HPDE6-E6E7 (cell line): ENCODE data around the gene FAM9B.
"Not testable (repeated sequence)": the region's sequence is repeated elsewhere in the genome, so short reads cannot be mapped to it uniquely, and the experiment has no call there.

Source experiments
- DNase-seq: peaks from one replicate; pipeline ENCODE4 v3.0.0; 2011; ENCODE audit warnings: missing footprints; ENCODE audit errors: extremely low spot score

FAM9B gene

GRCh38 chrX:9033989-9034388, at the start of gene FAM9B:
Gene FAM9B (minus strand): TSS chrX:9034127. CDS start chrX:9032986, 1,141 bp downstream.
- DNase-seq: no peak

GRCh38 chrX:9081271-9081670, 47.3 kb upstream of the FAM9B start:
- no peak for DNase-seq

- no peak for DNase-seq
Observed at GRCh38 chrX:9074326-9074725, 40.4 kb upstream of the FAM9B start.

DNA sequence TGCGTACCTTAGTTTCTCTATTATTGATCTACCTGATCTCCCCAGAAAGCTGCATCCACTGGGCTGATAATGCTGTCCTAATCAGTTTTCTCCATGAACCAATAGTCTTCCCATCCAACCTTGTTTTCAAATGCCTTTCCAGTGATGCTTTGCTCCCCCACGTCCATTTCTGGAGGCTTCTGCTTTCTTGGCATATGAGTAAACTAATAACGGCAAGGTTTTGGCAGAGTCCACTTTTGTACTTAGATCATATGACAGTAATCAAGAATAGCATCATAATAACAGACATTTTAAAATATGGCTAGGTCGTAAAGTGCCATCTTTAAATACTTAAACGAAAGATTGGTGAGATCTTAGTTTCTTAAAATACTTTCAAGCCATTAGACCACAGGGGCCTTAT, 38.4 kb upstream of the FAM9B start:
- DNase-seq: no peak

DNA sequence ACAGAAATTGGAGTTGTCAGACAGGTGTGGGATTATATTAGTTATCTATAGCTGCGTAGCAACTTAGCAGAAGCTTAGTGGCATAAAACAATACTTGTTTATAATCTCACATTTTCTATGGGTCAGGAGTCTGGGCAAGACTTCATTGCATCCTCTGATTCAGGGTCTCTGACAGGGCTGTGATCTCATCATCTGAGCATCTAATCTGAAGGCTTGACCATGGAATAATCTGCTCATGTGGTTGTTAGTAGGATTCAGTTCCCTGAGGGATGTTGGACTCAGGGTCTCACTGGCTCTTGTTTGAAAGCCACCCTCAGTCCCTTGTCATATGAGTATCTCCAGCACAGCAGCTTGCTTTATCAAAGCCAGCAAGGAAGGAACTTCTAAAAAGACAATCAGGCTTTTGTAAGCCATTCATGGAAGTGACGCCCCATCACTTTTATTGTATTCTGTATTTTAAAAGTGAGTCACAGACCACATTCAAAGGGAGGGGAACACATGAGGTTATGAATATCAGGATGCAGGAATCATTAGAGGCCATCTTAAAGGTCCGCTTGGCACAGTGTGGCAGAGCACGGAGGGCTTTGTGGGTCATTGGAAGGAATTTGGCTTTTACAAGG, 37.2 kb upstream of the FAM9B start:
- DNase-seq: no peak

GRCh38 chrX:9069573-9069972, 35.6 kb upstream of the FAM9B start:
- no peak for DNase-seq

DNA sequence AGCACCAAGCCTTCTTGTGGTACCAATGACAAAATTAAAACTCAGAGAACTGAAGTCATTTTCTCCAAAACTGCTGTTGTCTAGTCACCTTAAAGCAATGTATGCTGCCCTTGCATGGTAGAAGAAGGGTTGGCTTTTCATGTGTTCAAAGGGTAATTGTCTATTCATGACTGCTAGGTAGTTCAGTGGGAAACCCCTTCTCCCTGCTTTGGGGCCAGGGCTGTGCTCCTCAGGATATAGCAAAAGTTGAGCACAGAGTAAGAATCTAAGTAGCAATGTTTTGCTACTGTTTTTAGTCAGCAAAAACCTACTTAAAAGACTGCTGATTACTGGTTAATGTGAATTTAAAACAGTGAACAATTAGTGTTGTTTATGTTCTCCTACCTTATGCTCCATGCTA, 30.8 kb upstream of the FAM9B start:
- no peak for DNase-seq

DNA sequence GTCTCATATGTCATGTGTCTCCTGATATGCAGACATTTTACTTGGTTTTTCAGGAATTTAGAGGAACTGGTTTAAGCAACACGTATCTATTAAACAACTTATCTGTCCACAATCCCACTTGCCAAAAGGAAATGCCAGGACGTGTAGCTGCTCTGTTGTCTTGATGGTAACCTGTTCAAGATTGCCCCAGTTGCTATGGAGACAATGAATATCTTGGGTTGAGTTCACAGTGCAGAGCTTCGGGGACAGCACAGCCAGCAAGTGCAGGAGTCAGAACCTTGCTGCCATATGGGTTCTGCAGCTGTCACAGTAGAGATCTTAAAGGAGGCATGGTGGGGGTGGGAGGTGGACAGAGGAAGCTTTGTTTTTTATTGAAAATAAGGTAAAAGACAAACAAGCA, 28.7 kb upstream of the FAM9B start:
- no peak for DNase-seq

DNA sequence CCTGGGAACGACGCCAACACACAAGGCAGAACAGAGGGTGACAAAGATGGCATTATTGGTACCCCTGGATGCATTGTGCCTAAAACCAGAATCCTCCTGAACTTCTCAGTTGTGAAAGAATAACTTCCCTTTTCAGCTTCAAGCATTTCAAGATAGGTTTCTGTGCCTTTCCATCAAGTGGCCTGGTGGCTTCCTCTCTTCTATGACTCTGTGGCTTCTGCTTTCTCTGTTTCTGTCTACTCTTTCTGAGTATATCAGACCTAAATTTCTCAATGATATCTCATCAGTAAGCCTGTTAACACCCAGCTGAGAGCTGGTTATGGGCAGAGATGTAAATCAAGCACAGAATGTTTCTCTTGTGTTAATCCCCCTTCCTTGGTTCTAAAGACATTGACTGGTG, 21.4 kb upstream of the FAM9B start:
- no peak for DNase-seq

- no peak for DNase-seq
Observed at GRCh38 chrX:9052081-9052480, 18.2 kb upstream of the FAM9B start.

GRCh38 chrX:9050331-9050730, 16.4 kb upstream of the FAM9B start:
- no peak for DNase-seq

GRCh38 chrX:9048801-9049200, 14.9 kb upstream of the FAM9B start:
- DNase-seq: no peak

GRCh38 chrX:9038244-9038643, 4.3 kb upstream of the FAM9B start:
- DNase-seq: no peak

- DNase-seq: no peak
Observed at GRCh38 chrX:9037296-9037695, 3.4 kb upstream of the FAM9B start.

- DNase-seq: no peak
Observed at GRCh38 chrX:9033586-9033985, 341 bp downstream of the FAM9B start.

GRCh38 chrX:9033179-9033578, 748 bp downstream of the FAM9B start:
- no peak for DNase-seq

DNA sequence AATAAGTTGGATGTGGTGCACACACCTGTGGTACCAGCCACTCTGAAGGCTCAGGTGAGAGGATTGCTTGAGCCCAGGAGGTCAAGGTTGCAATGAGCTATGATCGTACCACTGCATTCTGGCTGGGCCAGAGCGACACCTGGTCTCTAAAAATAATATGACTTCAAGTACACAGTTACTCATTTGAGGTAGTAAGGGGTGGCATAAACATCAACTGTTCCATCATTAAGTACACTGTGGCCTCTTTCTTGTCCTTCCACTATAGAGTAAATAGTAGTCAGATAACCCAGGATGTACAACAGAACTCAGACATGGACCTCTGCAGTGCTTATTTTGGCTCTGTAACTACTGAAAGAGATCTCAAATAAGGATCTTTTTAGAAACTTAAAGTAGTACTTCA, 10.6 kb downstream of the FAM9B start:
- no peak for DNase-seq

GRCh38 chrX:9019151-9019550, 14.8 kb downstream of the FAM9B start:
- no peak for DNase-seq

DNA sequence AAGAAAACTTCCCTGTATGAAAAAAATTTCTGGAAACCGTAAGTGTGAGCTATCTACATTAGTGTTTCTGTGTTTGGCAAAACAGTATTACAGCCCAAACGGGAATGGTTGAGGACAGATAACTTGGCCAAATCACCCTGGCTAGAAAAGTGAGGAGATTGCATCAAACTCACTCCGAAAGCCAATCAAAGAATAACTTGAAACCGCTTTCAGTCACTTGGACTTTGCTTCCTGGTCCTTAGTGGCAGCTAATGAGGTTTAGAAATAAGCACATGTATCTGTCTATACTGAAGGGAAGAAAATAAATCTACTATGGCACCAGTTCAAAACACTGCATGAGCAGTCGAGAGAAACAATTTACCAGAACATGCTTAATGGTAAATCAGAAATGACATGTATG, 15.6 kb downstream of the FAM9B start:
- DNase-seq: not testable (repeated sequence)

- DNase-seq: no peak
Observed at GRCh38 chrX:9003041-9003440, 30.9 kb downstream of the FAM9B start.

DNA sequence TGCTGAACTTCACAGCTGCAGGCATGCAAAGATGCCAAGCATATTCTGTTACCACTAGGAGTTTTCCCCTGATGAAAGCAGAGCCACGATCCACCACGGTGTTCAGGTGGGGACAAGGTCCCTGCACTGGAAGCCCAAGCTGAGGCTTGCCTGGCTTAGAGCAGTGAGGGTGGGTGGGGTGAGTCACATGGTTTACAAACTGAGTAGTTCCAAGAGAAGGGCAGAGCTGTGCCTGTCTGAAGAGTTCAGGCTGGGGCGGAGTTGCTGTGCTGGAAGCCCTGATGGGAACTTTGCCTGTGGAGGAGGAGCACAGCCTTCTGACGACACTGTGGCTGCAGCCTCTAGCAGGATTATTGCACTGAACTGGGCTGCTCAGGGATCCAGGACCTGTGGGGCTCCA, 45.5 kb downstream of the FAM9B start:
- DNase-seq: peak; percentile 53

DNA sequence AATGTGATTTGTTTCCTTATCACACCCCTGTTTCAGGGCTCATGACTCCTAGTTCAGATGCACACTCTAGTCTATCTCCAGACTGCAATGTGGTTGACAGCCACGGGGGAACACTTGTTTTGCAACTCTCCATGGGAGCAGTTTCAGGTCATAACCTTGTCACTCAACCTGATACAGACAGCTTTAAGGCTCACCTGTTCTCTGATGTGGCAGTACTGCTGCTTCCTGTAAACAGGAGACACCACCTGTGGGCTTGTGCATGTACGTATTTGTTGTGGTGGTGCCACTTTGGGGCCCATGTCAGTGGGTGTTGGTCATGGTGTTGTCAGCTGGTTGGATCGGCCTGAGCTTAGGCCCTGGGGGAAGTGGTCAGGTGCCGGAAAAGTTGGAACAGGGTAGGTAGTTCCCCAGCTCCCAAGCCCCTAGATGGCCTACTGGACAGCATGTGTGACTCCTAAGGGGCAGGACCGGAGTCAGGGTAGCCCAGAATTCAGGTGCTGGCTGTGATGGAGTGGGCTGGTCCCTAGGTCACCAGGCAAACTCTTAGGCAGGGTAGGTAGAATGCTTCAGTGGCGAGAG, 46.2 kb downstream of the FAM9B start:
- DNase-seq: no peak

- no peak for DNase-seq
Observed at GRCh38 chrX:8984231-8984630, 49.7 kb downstream of the FAM9B start.

DNA sequence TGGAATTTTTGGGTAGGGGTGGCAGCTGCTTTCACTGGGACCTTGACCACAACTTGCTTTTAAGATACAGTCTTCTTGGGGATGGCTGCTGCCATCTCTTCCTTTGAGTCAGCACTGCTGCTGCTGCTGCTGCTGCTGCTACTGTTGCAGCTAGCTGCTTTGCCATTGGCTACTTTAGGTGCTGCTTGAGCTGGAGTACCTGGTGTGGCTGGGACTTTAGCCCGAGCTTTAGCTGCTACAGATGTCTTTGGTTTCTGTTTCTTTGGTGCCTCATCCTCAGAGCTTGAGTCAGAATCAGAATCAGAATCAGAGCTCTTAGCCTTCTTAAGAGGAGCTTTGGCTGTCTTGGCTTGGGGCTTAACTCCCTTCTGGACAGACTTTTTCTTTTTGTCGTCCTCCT, 52.2 kb downstream of the FAM9B start:
- DNase-seq: no peak
